ENCODE results near the gene MXD3. TPM values are rescaled to one million over a fixed set of nuclear protein-coding genes. Genes with fewer than 3 reads are reported as not detected.

Gene MXD3
- total and polyA plus RNA-seq, 2 experiments from 2014 or later: 9.9 to 11.6 TPM

DNA sequence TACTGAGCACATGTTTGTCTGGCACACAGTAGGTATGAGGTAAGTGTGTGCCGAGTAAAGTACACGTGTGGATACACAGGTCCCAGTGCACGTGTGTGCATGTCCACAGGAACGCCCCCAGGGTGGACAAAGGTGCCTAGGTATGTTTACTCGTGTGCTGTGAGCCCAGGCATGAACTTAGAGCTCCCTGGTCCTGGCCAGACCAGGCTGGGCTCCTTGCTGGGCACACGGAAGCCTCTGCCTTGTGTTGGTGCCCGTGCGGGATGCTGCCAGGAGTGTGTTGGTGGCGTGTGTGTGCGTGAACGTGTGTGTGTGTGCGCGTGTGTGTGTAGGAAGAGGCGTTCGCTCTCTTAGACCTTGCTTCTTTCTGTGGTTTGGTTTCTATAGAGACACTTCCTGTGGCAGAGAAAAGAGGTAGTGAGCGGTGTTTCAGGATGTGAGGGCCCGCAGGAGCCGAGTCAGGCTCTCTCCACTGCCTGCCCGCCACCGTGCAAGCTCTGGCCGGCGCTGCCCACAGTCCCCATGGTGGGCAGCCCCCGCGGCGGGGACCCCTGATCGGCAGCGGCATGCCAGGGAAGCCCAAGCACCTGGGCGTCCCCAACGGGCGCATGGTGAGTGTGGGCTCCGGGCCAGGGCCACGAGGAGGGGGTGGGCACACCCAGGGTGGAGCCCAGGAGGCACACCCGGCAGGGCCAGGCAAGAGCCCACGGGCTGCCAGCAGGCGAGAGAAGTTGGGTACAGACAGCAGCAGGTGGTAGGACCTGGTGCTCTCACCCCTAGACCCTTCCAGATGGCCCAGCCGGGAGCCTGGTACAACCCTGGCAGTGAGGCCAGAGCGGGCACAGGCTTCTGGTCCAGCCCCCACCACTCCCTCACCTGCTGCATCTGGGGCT, 46.0 kb upstream of the MXD3 start, which contains the start of gene RGS14 (continued):
- TF ChIP-seq, protein P1, sequence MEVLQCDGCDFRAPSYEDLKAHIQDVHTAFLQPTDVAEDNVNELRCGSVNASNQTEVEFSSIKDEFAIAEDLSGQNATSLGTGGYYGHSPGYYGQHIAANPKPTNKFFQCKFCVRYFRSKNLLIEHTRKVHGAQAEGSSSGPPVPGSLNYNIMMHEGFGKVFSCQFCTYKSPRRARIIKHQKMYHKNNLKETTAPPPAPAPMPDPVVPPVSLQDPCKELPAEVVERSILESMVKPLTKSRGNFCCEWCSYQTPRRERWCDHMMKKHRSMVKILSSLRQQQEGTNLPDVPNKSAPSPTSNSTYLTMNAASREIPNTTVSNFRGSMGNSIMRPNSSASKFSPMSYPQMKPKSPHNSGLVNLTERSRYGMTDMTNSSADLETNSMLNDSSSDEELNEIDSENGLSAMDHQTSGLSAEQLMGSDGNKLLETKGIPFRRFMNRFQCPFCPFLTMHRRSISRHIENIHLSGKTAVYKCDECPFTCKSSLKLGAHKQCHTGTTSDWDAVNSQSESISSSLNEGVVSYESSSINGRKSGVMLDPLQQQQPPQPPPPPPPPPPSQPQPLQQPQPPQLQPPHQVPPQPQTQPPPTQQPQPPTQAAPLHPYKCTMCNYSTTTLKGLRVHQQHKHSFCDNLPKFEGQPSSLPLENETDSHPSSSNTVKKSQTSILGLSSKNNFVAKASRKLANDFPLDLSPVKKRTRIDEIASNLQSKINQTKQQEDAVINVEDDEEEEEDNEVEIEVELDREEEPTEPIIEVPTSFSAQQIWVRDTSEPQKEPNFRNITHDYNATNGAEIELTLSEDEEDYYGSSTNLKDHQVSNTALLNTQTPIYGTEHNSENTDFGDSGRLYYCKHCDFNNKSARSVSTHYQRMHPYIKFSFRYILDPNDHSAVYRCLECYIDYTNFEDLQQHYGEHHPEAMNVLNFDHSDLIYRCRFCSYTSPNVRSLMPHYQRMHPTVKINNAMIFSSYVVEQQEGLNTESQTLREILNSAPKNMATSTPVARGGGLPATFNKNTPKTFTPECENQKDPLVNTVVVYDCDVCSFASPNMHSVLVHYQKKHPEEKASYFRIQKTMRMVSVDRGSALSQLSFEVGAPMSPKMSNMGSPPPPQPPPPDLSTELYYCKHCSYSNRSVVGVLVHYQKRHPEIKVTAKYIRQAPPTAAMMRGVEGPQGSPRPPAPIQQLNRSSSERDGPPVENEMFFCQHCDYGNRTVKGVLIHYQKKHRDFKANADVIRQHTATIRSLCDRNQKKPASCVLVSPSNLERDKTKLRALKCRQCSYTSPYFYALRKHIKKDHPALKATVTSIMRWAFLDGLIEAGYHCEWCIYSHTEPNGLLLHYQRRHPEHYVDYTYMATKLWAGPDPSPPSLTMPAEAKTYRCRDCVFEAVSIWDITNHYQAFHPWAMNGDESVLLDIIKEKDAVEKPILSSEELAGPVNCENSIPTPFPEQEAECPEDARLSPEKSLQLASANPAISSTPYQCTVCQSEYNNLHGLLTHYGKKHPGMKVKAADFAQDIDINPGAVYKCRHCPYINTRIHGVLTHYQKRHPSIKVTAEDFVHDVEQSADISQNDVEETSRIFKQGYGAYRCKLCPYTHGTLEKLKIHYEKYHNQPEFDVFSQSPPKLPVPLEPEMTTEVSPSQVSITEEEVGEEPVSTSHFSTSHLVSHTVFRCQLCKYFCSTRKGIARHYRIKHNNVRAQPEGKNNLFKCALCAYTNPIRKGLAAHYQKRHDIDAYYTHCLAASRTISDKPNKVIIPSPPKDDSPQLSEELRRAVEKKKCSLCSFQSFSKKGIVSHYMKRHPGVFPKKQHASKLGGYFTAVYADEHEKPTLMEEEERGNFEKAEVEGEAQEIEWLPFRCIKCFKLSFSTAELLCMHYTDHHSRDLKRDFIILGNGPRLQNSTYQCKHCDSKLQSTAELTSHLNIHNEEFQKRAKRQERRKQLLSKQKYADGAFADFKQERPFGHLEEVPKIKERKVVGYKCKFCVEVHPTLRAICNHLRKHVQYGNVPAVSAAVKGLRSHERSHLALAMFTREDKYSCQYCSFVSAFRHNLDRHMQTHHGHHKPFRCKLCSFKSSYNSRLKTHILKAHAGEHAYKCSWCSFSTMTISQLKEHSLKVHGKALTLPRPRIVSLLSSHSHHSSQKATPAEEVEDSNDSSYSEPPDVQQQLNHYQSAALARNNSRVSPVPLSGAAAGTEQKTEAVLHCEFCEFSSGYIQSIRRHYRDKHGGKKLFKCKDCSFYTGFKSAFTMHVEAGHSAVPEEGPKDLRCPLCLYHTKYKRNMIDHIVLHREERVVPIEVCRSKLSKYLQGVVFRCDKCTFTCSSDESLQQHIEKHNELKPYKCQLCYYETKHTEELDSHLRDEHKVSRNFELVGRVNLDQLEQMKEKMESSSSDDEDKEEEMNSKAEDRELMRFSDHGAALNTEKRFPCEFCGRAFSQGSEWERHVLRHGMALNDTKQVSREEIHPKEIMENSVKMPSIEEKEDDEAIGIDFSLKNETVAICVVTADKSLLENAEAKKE (CRISPR knock-in tag; IDR thresholded peaks at IDR 0.05): no peak
- TF ChIP-seq EZH2 (IDR thresholded peaks at IDR 0.05; ENCODE audit: low read depth, unreplicated experiment) (no peak), POLR2AphosphoS5 (IDR thresholded peaks at IDR 0.05; ENCODE audit: low read depth) (no peak), CREB1 (CRISPR knock-in tag; IDR thresholded peaks at IDR 0.05; ENCODE audit: low read depth) (no peak)
- TF ChIP-seq, protein P2, sequence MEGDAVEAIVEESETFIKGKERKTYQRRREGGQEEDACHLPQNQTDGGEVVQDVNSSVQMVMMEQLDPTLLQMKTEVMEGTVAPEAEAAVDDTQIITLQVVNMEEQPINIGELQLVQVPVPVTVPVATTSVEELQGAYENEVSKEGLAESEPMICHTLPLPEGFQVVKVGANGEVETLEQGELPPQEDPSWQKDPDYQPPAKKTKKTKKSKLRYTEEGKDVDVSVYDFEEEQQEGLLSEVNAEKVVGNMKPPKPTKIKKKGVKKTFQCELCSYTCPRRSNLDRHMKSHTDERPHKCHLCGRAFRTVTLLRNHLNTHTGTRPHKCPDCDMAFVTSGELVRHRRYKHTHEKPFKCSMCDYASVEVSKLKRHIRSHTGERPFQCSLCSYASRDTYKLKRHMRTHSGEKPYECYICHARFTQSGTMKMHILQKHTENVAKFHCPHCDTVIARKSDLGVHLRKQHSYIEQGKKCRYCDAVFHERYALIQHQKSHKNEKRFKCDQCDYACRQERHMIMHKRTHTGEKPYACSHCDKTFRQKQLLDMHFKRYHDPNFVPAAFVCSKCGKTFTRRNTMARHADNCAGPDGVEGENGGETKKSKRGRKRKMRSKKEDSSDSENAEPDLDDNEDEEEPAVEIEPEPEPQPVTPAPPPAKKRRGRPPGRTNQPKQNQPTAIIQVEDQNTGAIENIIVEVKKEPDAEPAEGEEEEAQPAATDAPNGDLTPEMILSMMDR (conservative IDR thresholded peaks at IDR 0.05; ENCODE audit: low read depth in 2 of 2): no peak
- TF ChIP-seq, protein P3, sequence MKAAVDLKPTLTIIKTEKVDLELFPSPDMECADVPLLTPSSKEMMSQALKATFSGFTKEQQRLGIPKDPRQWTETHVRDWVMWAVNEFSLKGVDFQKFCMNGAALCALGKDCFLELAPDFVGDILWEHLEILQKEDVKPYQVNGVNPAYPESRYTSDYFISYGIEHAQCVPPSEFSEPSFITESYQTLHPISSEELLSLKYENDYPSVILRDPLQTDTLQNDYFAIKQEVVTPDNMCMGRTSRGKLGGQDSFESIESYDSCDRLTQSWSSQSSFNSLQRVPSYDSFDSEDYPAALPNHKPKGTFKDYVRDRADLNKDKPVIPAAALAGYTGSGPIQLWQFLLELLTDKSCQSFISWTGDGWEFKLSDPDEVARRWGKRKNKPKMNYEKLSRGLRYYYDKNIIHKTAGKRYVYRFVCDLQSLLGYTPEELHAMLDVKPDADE (IDR thresholded peaks at IDR 0.05): no peak

Measured in GM23338 (cell line).